ENCODE results near the gene KIR3DL2.
"Not testable (repeated sequence)": the region's sequence is repeated elsewhere in the genome, so short reads cannot be mapped to it uniquely, and the experiment has no call there.

Gene KIR3DL2

GRCh38 chr19:54817670-54818536 lies 32.3 kb upstream of the KIR3DL2 start:
- no peaks in the 10 kb centered on the region for H3K36me3 ChIP-seq (ENCODE audit: insufficient read depth, low read length)
- H3K4me1 ChIP-seq (ENCODE audit: insufficient read depth, low read length): no peaks in the 10 kb centered on the region
- H4K20me1 ChIP-seq (ENCODE audit: insufficient read depth, low read length): no peaks in the 10 kb centered on the region; the same call in 1 of the 2 replicates
- no peaks in the 10 kb centered on the region for H3K27me3 ChIP-seq (ENCODE audit: insufficient read depth, low read length, poor library complexity)
- H3K9ac ChIP-seq (ENCODE audit: low read depth, low read length): no peak overlapping the region
- no peaks in the 10 kb centered on the region for H3K79me2 ChIP-seq (ENCODE audit: insufficient read depth, low read length)
- no peak overlapping the region for H3K4me2 ChIP-seq (ENCODE audit: insufficient read depth, low read length)
- H3K4me3 ChIP-seq (ENCODE audit: low read depth in 1 of 2, low read length in 2 of 2): no peak overlapping the region
- TF ChIP-seq CTCF (IDR thresholded peaks at IDR 0.05; ENCODE audit: borderline replicate concordance, extremely low read depth, low read length, poor library complexity, severe bottlenecking) (no peak), EZH2 (IDR thresholded peaks at IDR 0.05; ENCODE audit: borderline replicate concordance, low read depth, low read length, severe bottlenecking) (no peak)
- no peak for ATAC-seq (ENCODE audit: insufficient read depth, low read depth)
- no peak overlapping the region for H3K27ac ChIP-seq (ENCODE audit: low read length)
- no peaks in the 10 kb centered on the region for H3K9me3 ChIP-seq (ENCODE audit: insufficient read depth, low read length, severe bottlenecking)
- H2AFZ ChIP-seq (ENCODE audit: low read depth, low read length): no peak overlapping the region
- DNase-seq: no peak

DNA sequence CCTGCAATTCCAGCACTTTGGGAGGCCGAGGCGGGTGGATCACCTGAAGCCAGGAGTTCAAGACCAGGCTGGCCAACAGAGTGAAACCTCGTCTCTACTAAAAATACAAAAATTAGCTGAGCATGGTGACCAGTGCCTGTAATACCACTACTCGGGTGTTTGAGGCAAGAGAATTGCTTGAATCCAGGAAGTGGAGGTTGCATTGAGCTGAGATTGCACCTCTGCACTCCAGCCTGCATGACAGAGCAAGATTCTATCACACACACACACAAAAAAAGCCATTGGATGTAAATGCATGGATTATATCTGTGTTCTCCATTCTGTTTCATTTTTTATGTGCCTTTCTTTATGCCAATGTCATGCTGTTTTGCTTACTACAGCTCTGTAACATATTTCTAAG lies 25.8 kb upstream of the KIR3DL2 start:
- not testable (repeated sequence) for H3K27me3 ChIP-seq (ENCODE audit: insufficient read depth, low read length, poor library complexity); H2AFZ ChIP-seq (ENCODE audit: low read depth, low read length); H3K36me3 ChIP-seq (ENCODE audit: insufficient read depth, low read length); H3K4me2 ChIP-seq (ENCODE audit: insufficient read depth, low read length); H3K27ac ChIP-seq (ENCODE audit: low read length); H3K4me1 ChIP-seq (ENCODE audit: insufficient read depth, low read length); H4K20me1 ChIP-seq (ENCODE audit: insufficient read depth, low read length); H3K4me3 ChIP-seq (ENCODE audit: low read depth in 1 of 2, low read length in 2 of 2); DNase-seq; H3K79me2 ChIP-seq (ENCODE audit: insufficient read depth, low read length); H3K9me3 ChIP-seq (ENCODE audit: insufficient read depth, low read length, severe bottlenecking); ATAC-seq (ENCODE audit: insufficient read depth, low read depth); H3K9ac ChIP-seq (ENCODE audit: low read depth, low read length)

- not testable (repeated sequence) for H3K4me2 ChIP-seq (ENCODE audit: insufficient read depth, low read length); H3K4me3 ChIP-seq (ENCODE audit: low read depth in 1 of 2, low read length in 2 of 2); H3K27ac ChIP-seq (ENCODE audit: low read length); H3K79me2 ChIP-seq (ENCODE audit: insufficient read depth, low read length); H2AFZ ChIP-seq (ENCODE audit: low read depth, low read length); H3K27me3 ChIP-seq (ENCODE audit: insufficient read depth, low read length, poor library complexity); DNase-seq; H4K20me1 ChIP-seq (ENCODE audit: insufficient read depth, low read length); H3K36me3 ChIP-seq (ENCODE audit: insufficient read depth, low read length); ATAC-seq (ENCODE audit: insufficient read depth, low read depth); H3K9me3 ChIP-seq (ENCODE audit: insufficient read depth, low read length, severe bottlenecking); H3K4me1 ChIP-seq (ENCODE audit: insufficient read depth, low read length); H3K9ac ChIP-seq (ENCODE audit: low read depth, low read length)
Observed at GRCh38 chr19:54825326-54825725, 24.9 kb upstream of the KIR3DL2 start.

GRCh38 chr19:54828064-54828463 lies 22.2 kb upstream of the KIR3DL2 start:
- H3K4me3 ChIP-seq (ENCODE audit: low read depth in 1 of 2, low read length in 2 of 2); H3K4me2 ChIP-seq (ENCODE audit: insufficient read depth, low read length); H2AFZ ChIP-seq (ENCODE audit: low read depth, low read length); H4K20me1 ChIP-seq (ENCODE audit: insufficient read depth, low read length); H3K9ac ChIP-seq (ENCODE audit: low read depth, low read length); H3K27ac ChIP-seq (ENCODE audit: low read length); H3K36me3 ChIP-seq (ENCODE audit: insufficient read depth, low read length); ATAC-seq (ENCODE audit: insufficient read depth, low read depth); H3K9me3 ChIP-seq (ENCODE audit: insufficient read depth, low read length, severe bottlenecking); H3K4me1 ChIP-seq (ENCODE audit: insufficient read depth, low read length); DNase-seq; H3K79me2 ChIP-seq (ENCODE audit: insufficient read depth, low read length); H3K27me3 ChIP-seq (ENCODE audit: insufficient read depth, low read length, poor library complexity): not testable (repeated sequence)

DNA sequence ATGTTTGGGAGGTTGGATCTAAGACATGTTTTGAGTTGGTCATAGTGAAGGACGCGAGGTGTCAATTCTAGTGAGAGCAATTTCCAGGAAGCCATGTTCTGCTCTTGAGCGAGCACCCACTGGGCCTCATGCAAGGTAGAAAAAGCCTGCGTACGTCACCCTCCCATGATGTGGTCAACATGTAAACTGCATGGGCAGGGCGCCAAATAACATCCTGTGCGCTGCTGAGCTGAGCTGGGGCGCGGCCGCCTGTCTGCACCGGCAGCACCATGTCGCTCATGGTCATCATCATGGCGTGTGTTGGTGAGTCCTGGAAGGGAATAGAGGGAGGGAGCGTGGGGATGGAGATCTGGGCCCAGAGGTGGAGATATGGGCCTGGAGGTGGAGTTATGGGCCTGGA lies 17.7 kb upstream of the KIR3DL2 start, which contains the start of gene KIR2DS4:
Gene KIR2DS4 (plus strand): TSS at position 181 of the 400 bp plus-strand sequence.
- H4K20me1 ChIP-seq (ENCODE audit: insufficient read depth, low read length); ATAC-seq (ENCODE audit: insufficient read depth, low read depth): not testable (repeated sequence)

DNA sequence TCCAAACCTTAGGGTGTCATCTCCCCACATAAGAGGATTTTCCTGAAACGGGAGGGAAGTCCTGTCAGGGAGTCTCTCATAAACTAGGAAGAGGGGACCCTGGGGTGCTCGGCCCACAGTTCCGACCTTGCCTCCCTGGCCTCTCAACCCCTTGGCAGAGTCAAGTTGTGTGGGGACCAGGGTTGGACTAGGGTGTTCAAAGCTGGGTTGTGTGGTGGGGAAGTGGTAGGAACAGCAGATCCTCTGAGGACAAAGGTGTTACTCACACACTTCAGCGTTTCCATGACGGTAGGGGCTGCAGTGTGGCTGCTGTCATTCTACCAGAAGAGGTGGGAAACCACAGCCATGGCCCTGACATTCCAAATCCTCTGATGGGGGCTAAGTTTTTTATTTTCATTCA lies 15.1 kb upstream of the KIR3DL2 start:
- not testable (repeated sequence) for DNase-seq; ATAC-seq (ENCODE audit: insufficient read depth, low read depth)

More for the DNA sequence above, 17.7 kb upstream of the KIR3DL2 start, which contains the start of gene KIR2DS4:
- not testable (repeated sequence) for H3K9ac ChIP-seq (ENCODE audit: low read depth, low read length); H3K4me2 ChIP-seq (ENCODE audit: insufficient read depth, low read length); H3K36me3 ChIP-seq (ENCODE audit: insufficient read depth, low read length); H2AFZ ChIP-seq (ENCODE audit: low read depth, low read length); H3K4me1 ChIP-seq (ENCODE audit: insufficient read depth, low read length); DNase-seq; H3K9me3 ChIP-seq (ENCODE audit: insufficient read depth, low read length, severe bottlenecking); H3K27ac ChIP-seq (ENCODE audit: low read length); H3K4me3 ChIP-seq (ENCODE audit: low read depth in 1 of 2, low read length in 2 of 2); H3K27me3 ChIP-seq (ENCODE audit: insufficient read depth, low read length, poor library complexity); H3K79me2 ChIP-seq (ENCODE audit: insufficient read depth, low read length)

GRCh38 chr19:54837522-54837921 lies 12.7 kb upstream of the KIR3DL2 start:
- H3K4me1 ChIP-seq (ENCODE audit: insufficient read depth, low read length); H3K9ac ChIP-seq (ENCODE audit: low read depth, low read length); H2AFZ ChIP-seq (ENCODE audit: low read depth, low read length); ATAC-seq (ENCODE audit: insufficient read depth, low read depth); H3K4me2 ChIP-seq (ENCODE audit: insufficient read depth, low read length); H4K20me1 ChIP-seq (ENCODE audit: insufficient read depth, low read length); H3K79me2 ChIP-seq (ENCODE audit: insufficient read depth, low read length); H3K4me3 ChIP-seq (ENCODE audit: low read depth in 1 of 2, low read length in 2 of 2); H3K27me3 ChIP-seq (ENCODE audit: insufficient read depth, low read length, poor library complexity); H3K36me3 ChIP-seq (ENCODE audit: insufficient read depth, low read length); H3K27ac ChIP-seq (ENCODE audit: low read length); DNase-seq; H3K9me3 ChIP-seq (ENCODE audit: insufficient read depth, low read length, severe bottlenecking): not testable (repeated sequence)

More for the DNA sequence above, 15.1 kb upstream of the KIR3DL2 start:
- H3K79me2 ChIP-seq (ENCODE audit: insufficient read depth, low read length); H3K27ac ChIP-seq (ENCODE audit: low read length); H4K20me1 ChIP-seq (ENCODE audit: insufficient read depth, low read length); H3K4me3 ChIP-seq (ENCODE audit: low read depth in 1 of 2, low read length in 2 of 2); H3K9me3 ChIP-seq (ENCODE audit: insufficient read depth, low read length, severe bottlenecking); H3K4me1 ChIP-seq (ENCODE audit: insufficient read depth, low read length); H3K9ac ChIP-seq (ENCODE audit: low read depth, low read length); H3K4me2 ChIP-seq (ENCODE audit: insufficient read depth, low read length); H3K36me3 ChIP-seq (ENCODE audit: insufficient read depth, low read length); H2AFZ ChIP-seq (ENCODE audit: low read depth, low read length); H3K27me3 ChIP-seq (ENCODE audit: insufficient read depth, low read length, poor library complexity): not testable (repeated sequence)
